ENCODE data around the gene UGT1A3.

UGT1A3 gene

DNA sequence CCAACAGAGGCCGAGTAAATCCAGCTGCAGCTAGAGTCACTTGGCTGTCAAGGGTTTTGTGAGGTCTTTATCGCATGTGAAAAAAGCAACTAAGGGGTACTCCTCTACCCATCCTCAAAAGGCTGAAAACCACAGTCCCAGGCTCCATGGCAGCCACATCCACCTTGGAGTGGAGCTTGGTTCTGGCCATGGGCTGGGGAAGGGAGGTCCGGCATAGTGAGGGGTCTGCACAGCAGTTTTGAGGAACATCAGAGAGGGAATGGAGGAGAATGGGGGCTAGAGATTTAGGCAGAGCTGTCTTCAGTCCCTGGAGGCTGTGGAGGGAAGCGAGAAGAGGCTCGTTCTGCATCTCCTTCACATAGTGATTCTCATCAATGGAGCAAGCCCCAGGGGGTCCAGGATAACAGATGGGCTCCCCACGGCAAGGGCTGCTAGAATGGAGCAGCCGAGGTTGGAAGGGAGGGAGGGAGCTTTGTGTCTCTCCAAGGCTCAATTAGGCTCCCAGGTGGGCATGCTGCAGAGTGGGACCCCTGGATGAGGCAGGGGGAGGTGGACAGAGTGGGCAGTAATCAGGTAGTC is 70.3 kb downstream of the UGT1A3 start:
- no peak for DNase-seq

DNA sequence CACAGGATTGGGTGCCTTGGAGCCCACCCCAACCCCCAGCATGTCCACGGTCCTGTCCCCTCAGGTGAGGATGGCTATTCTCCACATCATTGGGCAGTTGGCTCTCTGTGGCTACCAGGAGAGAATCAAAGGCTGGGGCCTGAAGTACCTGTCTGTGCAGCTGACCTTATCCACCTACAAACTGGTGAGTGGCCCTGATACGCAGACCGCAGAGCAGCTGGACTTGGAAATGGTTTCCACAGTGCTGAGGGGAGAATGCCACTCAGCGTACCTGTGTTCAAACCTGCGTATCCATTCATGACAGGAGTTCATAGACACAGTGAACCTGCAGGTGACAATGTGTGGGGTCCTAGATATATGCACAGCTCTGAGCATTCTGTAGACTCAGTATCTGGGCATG is 70.9 kb downstream of the UGT1A3 start:
- DNase-seq: no peak

DNA sequence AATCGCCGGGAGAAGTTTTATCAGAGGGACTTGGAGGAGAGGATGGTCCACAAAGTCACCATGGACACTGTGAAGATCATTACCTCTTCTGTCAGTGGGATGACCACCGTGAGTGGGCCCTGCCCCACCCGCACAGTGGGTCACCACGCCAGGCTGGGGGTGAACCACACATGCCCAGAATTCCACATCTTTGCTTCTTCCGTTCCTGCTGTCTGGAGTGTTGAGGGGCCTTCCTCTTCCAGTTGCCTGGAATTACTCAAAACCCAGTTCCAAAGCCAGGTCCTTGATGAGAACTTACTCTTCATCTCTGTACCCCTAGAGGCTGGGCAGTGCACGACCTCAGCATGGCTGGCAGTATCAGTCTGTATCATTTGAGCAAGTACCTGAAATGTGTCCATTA is 71.4 kb downstream of the UGT1A3 start:
- DNase-seq: no peak

DNA sequence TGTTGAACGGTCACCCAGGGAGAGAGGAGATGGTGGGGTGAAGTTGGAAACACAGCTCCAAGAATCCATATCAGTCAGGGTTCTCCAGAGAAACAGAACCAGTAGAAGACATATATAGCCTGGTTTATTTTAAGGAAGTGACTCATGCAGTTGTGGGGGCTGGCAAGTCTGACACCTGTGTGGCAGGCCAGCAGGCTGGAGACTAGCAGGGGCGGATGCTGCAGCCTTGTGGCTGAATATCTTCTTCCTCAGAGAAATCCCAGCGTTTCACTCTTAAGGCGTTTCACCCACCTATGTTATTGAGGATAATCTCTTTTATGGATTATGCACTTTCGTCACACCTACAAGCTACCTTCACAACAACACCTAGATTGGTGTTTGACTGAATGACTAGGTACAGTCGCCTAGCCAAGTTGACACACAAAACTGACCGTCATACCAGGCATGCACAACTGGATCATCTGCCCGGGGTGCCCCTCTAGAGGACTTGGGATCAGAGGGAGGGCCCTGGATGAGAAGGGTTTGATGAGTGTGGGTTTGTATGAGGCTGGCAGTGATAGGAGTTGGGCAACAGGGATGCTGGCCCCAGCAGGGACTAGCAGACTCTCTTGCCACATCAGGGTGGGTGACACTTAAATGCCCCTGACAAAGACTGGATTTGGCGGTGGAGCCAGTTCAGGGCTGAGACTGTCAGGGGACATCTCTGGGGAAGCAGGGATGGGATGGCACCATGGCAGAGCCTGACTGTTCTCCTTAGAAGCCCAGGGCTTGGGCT is 72.7 kb downstream of the UGT1A3 start:
- DNase-seq: peak; percentile 22

DNA sequence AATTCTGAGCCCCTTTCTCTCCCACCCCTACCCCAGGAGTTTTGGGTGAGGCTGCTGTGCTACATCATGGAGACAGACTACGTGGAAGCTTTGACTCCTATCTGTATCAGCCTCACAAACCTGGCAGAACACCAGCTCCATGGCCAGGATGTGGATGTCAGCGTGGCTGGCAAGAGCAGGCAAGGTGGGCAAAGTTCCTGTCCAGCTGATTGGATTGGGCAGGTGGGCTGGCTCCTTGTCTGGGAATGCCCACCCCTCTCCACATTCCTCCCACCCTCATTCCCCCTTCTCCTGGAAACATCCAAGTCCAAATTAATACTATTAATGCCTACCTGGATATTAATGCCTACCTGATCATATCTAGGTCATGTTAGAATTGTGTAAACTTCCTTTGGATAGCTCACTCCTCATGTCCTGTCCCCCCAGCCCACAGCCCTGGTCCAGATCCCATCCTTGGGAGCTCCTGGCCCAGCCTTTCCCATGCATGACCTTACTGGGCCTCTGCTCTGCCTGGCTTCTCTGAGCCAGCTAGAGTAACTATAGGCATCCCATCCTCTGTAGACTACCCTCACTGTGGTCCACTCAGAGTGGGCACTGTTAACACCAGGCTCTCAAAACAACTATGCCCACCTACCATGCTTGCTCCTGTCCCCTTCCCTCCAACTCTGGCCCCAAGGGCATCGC is 73.4 kb downstream of the UGT1A3 start:
- DNase-seq: no peak

DNA sequence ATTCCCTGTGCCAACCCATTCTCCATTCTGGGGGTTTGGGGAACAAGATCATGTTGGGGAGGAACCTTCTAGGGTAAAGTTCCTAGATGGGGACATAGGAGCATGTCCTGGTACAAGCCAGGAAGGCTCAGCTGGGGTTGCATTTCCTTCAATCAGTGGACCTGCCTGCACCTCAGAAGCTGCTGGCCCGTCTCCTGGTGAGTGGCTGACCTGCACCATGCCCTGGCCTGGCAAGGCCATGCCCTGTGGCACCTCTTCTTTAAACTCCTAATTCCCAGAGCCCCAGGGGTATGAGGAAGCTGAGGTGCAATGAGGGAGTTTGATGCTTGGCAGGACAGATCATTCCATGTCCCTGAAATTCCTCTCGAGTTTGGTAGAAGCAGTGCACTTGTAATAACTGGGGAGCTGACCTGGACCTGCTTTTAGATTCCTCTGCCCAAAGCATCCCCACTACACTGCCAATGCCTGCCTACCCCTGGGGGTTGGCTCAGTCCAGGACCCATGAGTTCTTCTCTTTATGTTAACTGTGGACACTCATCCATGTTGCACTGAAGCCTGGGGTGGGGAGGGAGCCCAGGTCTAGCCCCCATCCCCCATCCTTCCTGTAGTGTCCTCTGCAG is 74.6 kb downstream of the UGT1A3 start:
- no peak for DNase-seq

DNA sequence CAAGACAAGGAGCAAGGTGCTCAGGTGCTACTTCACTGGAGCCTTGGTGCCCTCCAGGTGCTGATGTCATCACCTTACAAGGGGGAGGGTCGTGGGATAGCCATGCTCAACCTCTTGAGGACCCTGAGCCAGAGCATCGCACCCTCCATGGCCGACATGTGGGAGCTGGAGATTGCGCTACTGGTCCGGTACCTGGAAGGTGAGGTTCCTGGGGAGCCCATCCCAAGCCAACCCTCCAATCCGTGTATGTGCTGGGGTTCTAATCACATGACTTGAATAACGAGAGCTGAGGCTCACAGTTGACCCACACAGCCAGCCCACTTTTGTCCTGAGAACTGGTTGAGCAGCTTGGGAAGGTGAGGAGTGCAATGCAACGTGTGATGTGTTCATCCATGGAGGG is 75.2 kb downstream of the UGT1A3 start:
- DNase-seq: no peak

DNA sequence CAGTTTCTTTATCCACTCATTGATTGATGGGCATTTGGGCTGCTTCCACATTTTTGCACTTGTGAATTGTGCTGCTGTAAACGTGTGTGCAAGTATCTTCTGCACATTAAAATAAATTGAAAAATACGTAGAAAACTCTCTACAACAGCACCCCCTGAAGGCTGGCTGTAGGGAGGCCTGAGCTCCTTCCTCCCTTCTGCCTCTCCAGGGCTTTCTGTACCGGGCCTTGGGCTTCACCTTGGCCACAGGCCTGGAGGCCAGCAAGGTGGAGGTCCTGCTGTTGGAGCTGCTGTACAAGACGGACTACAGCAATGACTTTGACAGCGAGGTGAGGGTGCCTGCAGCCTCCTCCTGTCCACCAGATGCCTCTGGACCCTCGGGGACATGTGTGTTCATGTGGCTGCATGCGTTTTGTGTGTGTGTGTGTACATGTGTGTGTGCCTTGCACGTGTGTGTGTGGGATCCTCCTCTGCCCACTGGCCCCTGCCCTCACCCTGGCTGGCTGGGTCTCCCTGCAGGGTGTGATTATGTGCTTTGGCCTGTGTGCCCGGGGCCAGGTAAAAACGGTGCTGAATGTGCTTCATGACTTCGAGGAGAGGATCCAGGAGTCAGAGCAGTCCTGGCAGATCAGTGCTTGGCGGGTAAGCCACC is 78.5 kb downstream of the UGT1A3 start:
- no peak for DNase-seq

DNA sequence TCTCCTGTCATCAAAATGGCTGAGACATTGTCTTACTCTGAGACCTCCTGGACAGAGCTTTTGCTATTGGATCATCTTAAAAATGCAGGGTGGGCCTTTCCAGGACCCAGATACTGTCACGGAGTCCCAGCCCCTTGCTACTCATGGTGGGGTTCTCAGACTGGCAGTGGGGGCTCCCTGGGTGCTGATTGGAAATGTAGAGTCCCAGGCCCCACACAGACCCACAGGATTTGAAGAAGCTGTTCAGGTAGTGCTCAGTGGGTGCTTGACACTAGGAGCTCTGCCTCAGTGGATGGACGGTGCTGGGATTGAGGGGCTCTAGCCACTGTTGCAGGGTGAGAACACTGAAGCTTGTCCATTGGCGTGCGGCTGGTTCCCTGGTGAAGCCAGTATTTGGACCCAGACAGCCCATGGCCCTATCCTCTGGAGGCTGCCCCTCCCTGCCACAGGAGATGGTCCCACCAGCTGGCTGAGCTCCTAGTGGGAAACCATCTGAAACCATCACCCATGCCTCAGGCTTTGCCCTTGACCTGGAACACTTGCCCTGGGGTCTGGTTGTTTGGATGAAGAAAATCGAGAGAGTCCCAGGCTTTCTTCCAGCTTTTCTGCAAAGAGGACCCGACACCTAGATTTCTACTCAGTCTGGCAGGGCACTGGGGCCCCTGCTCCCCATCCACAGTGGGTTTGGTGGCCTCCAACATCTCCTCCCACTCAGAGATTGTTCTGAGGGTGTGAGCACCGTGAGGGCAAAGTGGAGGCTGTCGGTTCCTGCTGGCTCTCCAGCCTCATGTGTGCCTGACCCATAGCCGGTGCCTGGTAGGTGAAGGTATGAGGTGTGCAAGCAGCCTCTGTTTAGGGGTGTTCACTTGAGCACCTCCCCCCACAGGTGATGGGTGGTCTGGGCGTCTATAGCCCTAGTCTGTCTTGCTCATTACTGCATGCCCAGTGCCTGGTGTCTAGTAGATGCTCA is 79.4 kb downstream of the UGT1A3 start:
- DNase-seq: no peak

DNA sequence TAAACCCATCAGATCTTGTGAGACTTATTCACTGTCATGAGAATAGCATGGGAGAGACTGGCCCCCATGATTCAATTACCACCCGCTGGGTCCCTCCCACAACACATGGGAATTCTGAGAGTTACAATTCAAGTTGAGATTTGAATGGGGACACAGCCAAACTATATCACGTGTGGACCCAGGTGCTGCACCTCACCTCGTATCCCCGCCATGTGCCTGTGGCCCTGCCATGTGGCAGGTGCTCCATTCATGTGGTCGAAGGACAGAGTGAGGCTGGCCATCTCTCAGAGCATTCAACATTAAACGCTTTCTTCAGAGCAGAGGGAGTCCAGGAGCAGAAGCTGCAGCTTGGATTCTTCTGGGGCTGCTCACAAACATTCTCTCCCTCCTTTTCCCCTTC is 81.5 kb downstream of the UGT1A3 start:
- DNase-seq: no peak

DNA sequence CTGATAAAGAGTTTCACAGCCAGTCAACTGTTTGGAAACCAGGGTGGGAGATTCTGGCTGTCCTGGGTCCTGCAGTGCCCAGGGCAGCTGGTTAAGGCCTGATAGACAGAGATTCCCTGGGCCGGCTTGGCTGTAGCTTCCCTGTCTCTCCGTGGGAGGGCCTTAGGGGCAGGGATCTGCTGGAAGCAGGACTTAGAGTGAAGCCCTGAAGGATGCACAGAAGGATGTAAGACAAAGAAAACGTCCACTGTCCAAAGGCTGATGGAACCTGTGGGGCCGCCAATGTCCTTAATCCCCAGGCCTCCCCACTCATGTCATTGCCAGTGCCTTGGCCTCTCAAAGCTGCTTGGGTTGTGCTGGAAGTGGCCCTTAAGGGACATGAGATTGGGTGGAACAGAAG is 82.2 kb downstream of the UGT1A3 start:
- no peak for DNase-seq

DNA sequence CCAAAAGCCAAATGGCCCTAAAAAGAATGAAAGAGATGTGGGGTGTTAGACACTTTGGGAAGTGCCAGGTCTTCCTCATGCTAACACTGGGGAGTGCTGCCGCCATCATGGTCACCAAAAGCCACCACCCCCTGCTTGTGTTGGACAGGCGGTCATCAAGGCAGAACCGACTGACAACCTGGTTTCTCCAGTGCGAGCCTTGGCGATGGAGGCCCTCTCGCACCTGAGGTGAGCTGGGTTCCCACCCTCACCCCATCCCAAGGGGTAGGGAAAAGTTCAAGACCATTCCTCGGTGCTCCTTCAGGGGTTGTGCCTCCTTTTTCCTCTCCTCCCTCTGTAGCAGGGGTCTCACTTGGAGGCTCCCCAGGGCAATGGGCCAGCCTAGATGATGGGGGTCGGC is 82.9 kb downstream of the UGT1A3 start:
- DNase-seq: no peak

DNA sequence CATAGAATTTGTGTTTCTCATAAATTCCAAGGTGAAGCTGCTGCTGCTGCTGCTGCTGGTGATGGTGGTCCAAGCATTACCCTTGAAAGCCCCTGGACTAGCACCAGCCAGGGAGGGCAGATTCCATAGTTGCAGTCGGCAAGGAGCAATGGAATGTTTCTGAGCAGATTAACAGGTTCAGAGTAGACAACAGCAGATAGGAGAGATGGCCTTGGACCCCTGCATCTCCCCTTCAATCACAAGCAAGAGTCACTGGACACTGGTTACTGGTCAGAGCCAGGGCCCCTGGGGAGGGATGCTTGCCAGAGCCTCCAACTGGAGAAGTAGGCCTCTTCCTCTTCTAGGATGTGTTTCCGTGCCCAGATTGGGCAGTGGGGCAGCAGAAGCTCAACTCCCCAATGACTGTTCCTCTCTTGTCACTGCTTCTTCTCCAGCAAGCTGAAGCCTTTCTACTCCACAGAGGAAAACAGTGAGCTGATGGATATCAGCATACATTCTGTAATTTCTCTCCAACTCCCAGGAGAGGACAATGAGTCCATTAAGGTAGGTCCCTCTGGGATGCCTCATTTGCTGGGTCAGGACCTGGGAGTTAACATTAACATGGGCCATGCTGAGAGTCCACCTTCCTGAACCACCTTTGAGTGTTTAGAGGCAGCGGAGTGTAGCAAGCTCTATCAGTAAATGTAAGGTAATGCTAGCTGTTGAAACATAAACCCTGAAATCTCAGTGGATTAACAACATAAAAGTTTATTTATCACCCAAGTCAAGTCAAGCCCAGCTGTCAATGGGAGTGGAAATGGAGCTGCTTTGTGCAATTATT is 84.6 kb downstream of the UGT1A3 start:
- DNase-seq: no peak

DNA sequence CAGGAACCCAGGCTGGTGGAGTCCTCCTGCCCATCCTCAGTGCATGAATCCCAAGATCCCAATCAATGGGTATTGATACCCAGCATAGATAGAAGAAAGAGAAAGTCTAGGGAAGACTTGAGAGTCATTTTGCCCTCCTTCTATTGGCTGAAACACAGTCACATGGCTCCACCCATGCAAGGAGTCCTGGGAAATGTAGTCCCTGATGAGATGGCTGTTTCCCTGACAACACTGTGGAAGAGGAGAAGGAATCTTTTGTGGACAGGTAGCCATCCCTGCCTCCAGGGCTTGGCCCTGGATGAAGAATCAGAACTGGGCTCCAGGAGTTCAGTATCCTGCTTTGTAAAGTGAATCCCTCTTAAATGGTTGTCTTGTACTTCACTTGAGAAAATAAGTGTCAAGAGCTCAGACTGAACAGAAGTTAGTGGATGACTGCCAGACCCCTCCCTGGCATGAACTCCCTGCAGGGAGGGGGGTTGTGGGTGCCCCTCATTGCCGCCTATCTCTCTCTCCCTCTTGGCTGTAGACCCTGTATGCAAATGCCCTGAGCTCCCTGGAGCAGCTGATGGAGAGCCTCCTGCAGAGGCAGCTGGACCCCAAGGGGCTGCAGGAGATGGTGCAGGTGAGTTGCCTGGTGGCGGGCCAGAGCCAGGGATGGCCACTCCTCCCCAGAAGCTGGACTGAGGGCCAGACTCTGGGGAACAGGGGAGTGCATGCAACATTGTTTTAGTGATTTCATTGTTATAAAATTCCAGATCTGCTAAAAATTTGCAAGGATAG is 85.4 kb downstream of the UGT1A3 start:
- DNase-seq: no peak

DNA sequence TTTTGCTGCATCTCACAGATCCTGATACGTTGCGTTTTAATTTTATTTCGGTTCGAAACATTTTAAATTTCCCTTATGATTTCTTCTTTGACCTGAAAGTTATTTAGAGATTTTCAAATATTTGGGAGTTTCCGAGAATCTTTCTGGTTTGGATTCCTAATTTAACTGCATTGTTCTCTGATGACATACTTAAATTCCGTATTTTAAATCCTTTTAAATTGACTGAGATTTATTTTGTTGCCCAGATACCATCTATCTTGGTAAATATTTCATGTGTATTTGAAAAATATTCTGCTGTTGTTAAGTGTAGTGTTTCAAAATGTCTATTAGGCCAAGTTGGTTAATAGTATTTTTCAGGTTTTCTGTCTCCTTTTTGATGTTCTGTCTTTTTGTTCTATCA is 87.0 kb downstream of the UGT1A3 start:
- no peak for DNase-seq

DNA sequence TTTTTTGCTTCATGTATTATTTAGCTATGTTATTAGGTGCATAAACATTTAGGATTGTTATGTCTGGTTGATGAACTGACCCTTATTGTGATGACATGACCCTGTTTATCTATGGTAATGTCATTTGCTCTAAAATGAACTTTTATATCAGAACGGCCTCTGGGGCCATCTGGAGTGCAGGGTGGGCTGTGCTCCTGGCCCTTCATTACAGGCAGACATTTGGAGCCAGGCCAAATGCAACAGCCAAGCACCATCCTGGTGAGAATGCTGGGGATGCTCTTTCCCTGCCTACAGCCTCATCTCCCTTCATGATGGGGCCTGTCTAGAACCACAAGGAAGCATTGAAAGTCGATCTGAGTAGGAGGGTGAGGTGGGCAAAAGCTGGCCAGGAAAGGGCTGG is 87.5 kb downstream of the UGT1A3 start:
- no peak for DNase-seq

DNA sequence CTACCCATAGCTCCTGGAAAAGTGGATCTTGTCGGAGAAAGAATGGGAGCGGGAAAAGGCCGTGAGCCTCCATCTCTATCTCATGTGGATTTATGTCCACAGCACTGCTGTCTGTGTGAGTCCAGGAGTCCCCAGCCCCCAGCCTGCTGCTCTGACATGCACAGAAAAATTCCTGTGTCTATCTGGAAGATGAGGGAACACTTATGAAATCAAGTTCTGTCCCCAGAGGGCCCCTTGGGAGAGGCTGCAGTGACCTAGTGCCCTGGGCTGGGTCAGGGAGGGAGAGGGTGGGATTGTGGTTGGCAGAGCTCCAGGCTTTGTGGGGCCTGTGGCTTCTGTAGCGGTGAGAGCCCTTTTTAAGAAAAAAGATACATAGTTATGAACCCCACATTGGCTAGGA is 87.9 kb downstream of the UGT1A3 start:
- DNase-seq: no peak

DNA sequence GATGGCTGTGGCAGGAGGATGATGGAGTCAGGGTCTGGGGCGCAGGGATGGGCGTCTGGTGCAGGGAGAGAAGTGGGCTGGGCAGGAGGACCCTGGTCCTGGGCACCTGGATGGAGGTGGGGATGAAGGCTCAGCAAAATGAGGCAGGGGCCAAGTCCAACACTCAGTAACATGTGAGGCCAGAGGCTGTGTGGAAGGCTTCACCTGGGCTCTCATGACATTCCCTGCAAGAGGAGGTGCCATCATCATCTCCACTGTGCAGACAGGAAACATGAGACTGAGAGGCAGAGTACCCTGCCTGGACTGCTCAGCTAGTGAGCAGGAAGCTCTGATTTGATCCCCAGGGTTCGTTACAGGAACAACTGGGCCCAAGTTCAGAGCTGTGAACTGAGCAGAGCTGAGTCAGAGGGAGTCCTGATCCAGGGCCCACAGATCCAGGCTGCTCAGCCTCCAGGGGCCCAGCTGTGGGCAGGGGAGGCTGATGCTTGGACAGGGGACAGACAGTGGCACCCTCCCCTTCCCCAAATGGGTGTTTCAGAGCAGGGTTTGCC is 88.6 kb downstream of the UGT1A3 start:
- no peak for DNase-seq

DNA sequence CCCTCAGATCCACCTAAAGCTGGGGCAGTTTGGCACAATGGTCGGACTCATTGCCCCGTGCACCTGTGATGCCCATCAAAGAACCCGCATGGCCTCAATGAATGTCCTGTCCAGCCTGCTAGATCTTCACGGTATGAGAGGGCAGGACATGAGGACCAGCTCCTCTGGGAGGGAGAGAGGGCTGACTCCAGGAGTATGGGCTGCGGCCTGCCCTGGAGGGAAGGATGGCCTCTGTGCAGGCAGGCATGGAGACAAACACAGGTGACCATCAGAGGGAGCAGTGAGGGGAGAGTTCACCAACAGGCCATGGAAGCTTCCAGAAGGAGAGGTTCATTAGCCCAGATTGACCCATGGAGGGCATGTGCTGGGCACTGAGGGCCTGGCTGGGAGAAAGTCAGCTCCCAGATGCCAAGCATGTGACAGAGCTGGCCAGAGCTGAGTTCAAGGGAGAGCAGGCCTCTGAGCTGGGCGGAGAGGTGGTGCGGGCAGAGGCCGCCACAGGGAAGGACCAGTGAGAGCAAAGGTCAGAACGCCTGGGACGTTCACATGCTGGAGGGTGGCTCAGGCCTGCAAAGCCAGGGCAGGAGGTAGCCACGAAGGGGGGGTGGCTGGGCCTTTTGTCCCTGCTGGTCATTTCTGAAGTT is 89.3 kb downstream of the UGT1A3 start:
- DNase-seq: no peak
